Stimulated activated CD8-positive, alpha-beta memory T cell treated with anti-CD3 and anti-CD28 coated beads, Interleukin-7, amount 100 ng/mL, for 1 hour (primary cell): Measurements from ENCODE around the gene GPR25.

Experiments used
- DNase-seq, 2 donors: peaks; one replicate each; pipeline ENCODE4 v3.0.0-alpha.2; 2020; ENCODE audit warnings: low read depth in 2 of 2

GPR25 gene, protein sequence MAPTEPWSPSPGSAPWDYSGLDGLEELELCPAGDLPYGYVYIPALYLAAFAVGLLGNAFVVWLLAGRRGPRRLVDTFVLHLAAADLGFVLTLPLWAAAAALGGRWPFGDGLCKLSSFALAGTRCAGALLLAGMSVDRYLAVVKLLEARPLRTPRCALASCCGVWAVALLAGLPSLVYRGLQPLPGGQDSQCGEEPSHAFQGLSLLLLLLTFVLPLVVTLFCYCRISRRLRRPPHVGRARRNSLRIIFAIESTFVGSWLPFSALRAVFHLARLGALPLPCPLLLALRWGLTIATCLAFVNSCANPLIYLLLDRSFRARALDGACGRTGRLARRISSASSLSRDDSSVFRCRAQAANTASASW

DNA sequence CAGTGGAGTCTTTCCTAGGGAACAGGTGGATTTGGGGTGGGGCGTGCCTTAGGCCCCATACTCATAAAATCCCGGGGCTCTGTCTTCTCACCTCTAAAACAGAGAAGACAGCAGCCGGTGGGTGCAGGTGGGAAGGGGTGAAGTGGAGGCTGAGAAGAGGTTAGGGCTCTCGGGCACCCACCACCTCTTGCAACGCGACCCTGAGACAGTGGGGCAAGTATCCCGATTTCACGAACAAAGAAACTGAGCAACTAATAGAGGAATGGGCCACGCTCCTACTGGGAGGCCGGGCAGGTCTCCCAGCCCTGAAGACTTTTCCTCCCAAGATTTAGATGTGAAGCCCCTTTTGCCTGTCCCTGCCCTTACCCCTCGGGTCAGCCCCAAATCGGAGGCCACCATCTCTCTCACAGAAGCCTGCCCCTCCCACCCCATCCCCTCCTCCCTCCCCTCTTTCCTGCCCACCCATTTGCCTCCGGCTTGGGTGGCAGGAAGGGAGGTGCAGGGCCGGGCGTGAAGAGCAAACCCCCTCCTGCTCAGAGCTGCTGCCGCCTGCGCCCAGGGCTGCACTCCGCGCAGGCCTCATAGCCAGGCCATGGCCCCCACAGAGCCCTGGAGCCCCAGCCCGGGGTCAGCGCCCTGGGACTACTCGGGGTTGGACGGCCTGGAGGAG lies at the start of gene GPR25:
Gene GPR25 (plus strand): TSS at position 536 of the 670 bp plus-strand sequence. CDS start 57 bp downstream, at position 593.
- DNase-seq, result no peak

DNA sequence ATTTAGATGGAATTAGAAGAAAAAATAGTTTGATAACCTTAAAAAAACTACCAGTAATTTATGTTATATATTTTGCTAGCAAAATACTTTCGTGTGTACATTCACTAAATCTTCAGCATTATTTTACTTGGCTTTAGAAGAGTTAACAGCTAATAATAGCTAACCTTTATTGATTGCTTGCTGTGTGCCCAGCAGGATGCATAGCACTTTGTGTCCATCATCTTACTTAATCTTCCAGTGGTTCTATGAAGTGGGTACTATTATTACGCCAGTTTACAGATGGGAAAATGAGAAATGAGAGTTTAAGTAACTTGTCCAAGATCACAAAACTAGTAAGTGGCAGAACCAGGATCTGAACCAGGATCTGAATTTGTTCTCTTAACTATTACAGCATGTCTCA lies 41.7 kb upstream of the GPR25 start:
- no peak for DNase-seq

DNA sequence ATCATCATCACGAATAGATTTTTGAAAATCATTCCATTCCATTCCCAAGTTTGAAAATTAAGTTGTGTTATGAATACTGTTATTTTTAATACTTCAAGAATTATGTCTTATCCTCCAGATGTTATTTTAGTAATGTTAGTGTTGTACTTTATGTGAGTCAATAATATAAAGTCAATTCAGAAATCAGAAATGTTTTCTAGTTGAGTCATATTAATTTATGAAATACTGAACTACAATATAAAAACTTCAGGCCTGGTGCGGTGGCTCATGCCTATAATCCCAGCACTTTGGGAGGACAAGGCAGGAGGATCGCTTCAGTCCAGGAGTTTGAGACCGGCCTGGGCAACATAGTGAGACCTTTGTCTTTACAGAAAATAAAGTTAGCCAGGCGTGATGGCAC lies 38.4 kb upstream of the GPR25 start:
- no peak for DNase-seq

DNA sequence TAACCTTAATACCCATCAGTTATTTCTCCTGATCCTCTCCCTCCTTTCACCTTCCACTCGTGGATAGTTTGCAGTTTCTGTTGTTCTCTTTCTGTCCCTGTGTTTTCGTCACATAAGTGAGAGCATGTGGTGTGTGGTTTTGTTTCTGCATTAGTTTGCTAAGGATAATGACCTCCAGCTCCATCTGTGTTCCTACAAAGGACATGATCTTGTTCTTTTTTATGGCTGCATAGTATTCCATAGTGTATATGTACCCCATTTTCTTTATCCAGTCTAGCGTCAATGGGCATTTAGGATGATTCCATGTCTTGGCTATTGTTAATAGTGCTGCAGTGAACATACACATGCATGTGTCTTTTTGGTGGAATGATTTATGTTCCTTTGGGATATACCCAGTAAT lies 36.6 kb upstream of the GPR25 start:
- DNase-seq, result no peak

DNA sequence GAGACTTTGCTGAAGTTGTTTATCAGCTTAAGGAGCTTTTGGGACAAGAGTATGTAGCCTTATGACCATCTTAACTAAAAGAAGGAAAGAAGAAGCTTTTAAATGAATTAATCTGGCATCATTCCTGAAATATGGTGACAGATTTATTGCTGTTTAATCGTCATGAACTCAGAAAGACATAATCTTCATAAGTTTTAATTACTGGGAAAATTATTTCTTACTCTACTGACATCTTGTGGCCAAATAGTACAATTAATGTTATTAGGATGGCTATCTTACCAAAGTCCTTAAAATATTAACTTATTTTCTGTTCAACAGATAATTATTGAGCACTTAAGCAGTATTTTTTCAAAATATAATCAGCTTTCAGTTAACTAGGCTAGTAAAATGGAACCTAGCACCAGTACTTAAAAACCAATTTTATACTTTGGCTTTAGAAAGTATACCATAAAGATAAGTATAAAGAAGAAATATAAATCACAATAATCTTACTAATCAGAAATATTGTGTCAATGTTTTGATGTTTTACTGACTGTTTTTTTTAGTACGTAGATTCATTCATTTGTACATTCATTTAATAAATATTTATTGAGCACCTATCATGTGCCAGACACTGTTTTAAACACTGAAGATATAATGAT lies 34.7 kb upstream of the GPR25 start:
- DNase-seq, result no peak

DNA sequence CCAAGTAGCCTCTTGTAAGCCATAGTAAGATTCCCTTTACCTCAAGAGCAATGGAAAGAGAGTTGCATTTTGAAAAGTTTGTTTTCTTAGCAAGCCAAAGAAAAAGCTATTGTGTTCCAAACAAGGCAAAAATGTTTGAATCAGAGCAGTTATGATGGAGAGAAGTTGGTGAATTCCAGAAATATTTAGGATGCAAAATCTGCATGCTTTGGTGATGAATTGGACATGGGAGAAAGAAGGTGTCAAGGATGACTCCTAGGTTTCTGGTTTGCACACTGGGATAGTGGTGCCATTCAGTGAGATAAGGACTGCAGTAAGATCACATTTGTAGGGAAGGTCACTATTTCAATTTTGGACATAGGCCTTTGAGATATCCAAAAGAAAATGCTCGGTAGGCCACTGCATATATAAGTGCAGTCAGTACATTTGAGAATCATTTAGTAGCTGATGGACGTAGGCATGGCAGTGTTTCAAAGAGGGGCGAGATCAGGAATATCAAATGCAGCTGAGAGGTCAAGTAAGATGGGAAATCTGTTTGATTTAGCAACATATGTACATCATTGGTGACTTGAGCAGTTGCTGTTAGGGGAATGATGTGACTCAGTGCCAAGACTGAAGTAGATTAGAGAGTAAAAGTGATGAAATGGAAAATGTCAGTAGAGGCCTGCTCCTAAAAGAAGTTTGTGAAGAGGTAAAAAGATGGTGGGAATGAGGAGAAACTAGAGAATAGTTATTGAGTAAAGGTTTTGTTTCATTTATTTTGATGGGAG lies 33.9 kb upstream of the GPR25 start:
- DNase-seq, result no peak

DNA sequence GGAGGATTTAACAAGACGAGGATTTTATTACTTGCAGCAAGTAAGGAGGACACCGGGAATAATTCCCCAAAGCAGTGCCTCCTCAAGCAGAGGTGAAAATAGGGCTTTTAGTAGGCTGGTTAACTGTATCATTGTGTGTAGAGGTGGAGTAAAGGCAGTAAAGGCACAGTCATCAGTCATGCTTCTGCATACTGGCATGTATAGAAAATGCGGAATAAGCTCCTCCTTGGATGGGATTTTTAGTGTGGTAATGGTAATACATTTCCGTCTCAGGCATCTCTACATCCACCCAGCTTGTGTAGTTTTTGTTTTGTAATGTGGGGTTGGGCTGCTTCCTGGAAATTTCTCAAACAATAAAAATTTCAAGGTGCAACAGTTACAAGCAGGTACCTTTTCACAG lies 27.4 kb upstream of the GPR25 start:
- no peak for DNase-seq

DNA sequence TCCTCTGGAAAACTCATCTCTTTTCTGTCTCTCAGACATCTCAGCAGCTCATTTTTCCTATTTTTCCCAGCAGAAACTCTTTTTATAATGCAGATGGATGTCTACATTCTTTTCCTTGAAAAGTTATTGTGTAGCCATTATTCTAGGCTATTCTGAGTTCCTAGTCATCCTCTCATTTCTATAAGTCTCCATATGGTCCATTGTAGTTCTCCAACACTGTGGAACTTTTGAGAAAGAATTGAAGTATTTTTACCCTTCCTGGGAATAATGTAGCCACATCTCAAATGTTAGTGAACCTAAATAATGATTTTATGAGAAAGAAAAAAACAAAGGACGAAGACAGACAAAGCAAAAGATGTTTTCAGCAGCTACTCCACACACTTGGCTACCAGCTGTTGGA lies 26.4 kb upstream of the GPR25 start:
- DNase-seq, result no peak

DNA sequence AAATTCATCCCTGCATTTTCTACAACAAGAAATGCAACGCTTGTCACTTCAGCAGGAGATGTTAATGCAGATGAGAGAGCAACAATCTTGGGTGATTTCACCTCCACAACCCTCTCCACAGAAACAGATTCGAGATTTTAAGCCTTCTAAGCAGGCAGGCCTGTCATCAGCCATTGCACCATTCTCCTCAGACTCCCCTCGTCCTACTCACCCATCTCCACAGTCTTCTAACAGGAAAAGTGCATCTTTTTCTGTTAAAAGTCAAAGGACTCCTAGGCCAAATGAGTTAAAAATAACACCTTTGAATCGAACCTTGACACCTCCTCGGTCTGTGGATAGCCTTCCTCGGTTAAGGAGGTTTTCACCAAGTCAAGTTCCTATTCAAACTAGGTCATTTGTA lies 23.4 kb upstream of the GPR25 start:
- DNase-seq, result no peak

DNA sequence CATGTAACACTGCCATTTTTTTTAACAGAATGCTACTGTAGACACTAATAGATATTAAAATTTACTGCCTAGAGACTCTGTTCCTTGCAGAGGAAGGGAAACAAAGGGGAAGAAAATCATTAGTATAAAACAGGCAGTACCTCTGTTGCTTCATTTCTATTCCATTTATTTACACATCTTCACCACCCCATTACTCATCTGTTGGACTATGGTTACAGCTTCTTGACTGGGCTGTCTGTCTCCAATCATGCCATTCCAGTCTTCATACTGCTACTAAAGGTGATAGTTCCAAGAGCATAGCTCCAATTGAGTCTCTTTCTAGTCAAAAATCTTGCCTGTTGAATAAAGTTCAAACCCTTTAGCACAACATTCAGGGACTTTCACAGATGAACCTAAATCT lies 22.2 kb upstream of the GPR25 start:
- DNase-seq, result no peak

DNA sequence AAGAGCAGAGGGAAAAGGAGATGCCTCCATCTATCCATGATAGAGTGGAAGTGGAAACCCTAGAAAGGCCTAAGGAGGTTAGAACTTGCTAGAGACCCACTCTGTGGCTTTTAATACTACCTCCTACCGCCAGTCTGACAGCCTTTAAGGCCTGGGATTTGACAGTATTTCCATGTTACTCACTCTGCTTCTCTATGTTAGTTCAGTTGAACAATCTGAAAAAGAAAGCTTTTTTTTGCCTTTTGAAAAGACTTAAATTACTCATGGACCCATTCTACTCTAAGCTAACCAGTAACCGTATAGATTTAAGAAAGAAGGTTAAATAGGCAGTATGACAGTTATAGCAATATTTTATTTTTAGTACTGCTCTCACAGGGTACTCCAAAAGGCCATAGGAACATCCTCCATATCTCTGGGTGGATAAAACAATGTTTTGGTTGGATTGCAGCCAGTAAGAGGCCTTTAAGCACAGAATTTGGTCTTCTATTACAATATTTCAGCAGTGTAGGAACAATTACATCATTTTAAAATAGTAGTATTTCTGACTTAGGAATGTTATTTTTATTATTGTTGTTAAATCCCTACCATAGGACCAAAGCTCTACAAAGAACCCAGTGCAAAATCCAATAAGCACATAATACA lies 15.9 kb upstream of the GPR25 start:
- no peak for DNase-seq

DNA sequence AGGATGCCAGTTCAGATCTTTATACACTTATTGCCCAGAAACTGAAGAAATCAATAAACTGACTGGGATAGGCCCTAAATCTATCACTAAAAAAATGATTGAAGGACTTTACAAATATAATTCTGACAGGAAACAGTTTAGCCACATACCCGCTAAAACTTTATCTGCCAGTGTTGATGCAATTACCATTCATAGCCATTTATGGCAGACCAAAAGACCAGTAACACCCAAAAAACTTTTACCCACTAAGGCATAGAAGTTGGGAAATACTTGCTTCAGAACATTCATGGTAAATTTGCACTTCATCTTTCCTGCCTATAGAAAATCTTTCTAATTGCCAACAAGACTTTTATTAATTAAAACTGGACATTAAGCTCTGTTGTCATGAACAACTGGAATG lies 15.0 kb upstream of the GPR25 start:
- DNase-seq, result no peak

DNA sequence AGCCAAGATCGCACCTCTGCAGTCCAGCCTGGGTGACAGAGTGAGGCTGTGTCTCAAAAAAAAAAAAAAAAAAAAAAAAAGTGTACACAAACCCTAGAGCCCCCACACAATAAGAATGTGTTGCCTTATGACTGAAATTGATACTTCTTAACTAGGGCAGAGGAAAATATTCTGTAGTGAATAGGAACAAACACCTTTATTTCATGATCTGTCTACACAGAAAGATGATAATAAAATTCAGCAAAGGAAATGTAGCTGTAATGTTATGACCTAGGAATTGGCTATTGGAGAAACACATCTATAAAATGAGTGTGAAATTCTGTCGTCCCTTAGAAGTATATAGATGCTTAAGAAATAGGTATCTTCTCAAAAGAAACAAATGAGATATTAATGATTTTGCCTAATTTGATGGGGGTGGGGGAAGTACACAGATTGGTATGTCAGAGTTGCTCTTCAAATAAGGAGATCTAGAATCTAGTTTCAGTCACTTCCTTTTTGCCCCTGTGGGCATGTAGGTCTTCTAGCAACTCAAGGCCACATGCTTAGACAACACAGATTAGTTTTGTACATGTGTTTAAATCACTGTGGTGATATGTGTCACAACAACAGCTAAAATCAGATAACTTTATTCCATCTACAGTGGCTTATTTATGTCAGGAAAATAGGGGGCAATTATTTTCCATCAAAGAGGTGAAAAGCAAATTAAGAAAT lies 10.7 kb upstream of the GPR25 start:
- DNase-seq, result no peak

DNA sequence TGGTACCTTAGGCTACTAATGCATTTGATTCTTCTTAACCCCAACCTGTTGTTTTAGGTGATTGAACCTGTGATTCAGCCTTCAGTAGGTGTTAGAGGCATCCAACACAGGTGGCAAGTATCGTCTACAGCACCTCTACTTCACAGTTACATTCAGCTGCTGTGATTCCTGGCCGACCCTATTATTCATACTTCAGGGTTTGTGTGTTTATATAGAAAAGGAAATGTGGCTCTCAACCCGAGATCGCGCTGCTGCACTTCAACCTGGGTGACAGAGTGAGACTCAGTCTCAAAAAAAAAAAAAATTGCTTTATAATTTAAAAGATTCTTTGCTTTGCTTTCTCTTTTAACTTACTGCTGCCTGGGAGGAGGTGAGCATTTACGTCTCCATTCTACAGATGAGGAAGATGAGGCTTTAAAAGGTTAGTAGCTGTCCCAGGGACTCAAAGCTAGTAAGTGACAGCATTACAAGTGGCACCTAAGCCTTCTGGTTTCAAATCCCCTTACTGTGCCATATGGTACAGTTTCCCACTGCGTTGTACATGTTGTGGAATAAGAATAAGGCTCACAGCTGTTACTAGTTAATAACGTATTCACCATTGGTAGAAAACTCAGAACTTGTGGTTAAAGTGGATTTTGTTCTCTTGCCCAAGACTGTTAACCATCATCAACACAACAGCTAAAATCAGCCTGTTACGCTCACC lies 9.9 kb upstream of the GPR25 start:
- DNase-seq, result no peak

DNA sequence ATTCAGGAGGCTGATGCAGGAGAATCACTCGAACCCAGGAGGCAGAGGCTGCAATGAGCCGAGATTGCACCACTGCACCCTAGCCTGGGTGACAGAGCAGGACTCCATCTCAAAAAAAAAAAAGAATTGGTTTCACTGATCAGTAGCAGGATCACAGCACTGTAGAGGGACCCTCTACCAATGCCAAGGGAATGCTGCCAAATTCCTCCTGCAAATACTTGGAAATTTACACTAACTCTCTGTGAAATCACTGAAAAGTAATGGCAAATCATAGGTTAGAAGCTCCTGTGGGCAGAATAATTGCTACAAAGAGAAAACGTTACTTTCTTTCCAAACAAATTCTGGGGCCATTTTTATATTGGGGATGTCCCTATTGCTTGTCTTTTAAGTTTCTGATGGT lies 6.7 kb upstream of the GPR25 start:
- no peak for DNase-seq

DNA sequence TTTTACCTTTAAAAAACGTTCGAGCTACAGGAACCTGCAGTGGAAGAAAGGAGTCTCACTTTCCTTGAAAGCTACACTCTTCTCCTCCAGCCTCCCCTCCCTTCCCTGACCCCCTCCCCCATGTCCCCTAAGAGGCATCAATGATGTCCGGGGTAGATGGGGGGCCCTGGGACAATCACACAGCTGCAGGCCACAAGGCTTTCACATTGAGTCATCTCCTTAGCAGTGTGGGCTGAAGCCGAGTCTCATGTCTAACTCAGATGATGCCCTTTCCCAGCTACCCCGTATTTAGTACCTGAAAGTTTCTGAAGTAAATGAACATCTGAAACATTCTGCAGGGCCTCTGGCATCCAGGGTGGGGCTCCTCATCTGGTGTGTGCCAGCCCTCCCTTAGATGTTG lies 6.3 kb upstream of the GPR25 start:
- no peak for DNase-seq

DNA sequence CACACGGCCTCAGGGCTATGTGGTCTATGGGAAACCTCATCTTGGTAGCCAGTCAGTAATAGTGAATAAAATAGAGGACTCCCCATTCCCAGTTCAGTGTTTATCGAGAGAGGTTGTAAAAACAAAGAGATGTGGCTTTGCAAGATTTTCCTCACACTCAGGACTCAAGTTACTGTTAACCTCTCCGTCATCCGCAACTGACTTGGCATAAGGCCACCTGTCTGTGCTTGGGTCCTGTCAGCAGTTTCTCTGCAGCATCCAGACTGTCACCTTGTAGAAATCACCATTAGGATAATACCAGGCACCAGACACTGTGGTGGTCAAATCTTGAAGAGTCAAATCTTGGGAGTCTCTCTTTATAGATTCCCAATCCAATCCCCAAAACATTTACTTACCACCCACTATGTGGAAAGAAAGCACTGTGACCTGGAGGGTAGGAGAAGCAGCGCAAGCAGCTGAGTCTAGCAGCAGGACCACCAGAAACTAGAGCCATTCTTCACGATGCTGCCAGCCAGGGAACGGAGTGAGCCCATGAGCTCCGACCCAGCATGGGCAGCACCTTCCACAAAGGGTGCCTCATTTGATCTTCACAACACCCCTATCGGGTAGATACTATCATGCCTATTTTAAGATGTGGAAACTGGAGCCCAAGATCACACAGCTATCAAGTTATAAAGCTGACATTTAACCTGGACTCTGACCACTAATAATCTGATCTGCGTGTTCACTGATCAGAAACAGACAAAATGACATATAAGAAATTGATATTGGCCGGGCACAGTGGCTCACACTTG lies 5.6 kb upstream of the GPR25 start:
- no peak for DNase-seq

DNA sequence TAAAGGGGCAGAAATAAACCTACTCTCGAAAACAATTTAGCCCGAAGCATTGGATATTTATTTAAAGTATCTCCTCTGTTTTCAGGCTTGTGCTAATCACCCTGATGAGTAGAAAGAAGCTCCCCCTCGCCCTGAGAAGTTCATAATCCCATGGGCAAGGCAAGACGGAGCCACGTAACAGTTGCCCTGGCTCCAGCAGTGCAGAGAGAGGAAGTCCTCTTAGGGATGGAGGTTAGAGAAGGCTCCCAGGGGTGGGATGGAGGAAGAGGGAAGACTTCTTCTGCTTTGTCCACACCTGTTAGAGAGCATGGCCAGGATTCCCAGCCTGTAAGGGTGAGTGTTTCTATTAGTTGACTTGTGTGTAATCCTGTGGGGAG lies 3.4 kb upstream of the GPR25 start:
- no peak for DNase-seq

DNA sequence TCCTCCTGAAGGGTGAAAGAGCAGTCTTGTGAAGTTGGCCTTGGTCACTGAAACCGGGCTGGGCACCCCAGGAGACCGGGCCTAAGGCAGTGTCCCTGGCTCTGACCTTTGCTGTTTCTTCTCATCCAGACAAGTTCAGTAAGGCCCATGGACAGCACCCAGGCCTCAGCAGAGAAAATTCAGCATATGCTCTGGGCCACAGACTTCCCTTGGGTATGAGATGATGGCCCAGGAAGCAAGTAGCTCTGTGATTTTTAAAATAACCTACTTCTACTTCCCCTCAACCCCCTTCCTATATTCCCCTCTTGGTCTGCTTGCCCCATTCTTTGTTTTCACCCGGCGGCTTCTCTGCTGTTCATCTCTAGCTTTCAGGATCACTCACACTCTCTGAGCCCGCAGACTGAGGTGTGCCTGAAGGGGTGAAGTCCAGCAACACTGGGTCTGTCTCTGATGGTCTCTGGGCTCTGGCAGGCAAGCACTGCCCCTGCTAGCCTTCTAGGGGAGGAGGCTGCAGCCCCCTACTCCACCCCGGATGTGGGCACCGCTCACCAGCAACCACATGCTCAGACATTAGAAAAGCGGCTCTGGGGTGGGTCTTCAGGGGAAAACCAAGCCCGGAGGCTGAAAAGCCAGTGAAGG lies 2.9 kb upstream of the GPR25 start:
- DNase-seq, result no peak
